ENCODE results near the gene TCERG1. TPM values are rescaled to one million over a fixed set of nuclear protein-coding genes. Genes with fewer than 3 reads are reported as not detected.
"Not testable (repeated sequence)": the region's sequence is repeated elsewhere in the genome, so short reads cannot be mapped to it uniquely, and the experiment has no call there.

The TCERG1 gene
- total RNA-seq, 1 donor from 2014 or later = 138 TPM

DNA sequence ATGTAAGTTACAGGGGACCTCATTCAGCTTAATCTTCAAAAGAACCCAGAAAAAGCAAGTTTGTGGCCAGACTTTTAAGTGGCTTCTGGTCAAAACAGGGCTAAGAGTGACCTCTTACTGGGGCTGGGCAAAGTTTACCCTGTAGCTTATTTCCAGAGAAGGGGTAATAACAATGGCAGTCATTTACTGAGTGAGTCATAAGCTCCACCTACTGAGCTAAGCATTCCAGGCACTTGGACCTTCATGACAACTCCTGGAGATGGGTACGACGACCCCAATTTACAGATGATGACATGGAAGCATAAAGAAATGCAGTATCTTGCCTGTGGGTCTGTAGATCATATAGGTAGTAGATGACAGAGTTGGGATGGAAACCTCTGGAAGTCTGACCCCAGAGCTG lies 73.6 kb downstream of the TCERG1 start:
- no peak for DNase-seq (ENCODE audit: low spot score)

DNA sequence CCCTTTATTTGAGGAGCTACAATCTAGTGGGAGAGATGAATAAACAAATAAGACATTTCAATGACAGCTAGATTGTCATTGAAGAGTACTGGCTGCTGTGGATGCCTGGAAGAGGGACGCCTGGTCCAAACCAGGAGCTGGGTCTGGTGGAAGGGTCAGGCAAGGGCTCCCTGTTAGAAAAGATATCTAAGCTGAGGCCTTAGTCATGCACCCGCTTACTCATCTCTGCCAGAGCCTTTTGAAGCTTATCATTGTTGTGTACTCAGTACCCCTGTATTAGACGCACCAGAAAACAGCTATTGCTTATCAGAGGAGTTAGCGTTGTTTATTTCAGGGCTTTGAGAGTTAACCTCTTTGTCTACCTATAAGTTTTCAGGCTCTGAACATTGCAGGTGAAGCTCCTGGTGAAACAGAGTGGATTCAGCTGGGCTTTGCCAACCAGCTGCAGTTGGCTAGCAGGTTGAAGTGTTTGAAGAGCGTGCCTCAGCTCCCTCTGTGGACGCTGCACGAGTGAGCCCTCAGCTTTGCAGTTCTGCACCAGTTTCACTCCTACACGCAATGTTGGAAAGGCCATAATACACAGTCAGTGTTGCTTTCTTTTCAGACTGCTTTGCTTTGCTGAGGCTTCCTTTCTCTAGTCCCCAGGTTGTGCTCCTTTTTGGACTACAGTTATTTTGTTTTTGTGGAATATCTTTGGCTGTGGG lies 74.4 kb downstream of the TCERG1 start:
- no peak for DNase-seq (ENCODE audit: low spot score)

GRCh38 chr5:146523698-146524097 lies 76.6 kb downstream of the TCERG1 start:
- no peak for DNase-seq (ENCODE audit: low spot score)

DNA sequence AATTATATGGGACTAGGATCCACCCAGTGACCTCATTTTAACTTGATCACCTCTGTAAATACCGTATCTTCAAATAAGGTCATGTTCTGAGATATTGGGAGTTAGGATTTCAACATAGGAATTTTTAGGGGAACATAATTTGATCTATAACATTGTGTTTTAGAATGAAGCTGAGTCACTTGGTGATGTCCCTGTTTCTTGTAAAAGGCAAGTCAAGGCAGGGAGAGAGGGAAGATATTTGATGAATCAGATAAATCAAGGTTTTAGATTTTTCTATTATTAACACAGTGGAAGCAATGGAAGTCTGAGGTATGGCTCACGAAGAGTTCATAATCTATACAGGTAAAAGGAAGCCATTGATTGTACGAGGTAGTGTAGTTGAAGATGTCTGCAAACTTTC lies 80.7 kb downstream of the TCERG1 start:
- DNase-seq (ENCODE audit: low spot score) = no peak

GRCh38 chr5:146528236-146528635 lies 81.1 kb downstream of the TCERG1 start:
- DNase-seq (ENCODE audit: low spot score) = no peak

DNA sequence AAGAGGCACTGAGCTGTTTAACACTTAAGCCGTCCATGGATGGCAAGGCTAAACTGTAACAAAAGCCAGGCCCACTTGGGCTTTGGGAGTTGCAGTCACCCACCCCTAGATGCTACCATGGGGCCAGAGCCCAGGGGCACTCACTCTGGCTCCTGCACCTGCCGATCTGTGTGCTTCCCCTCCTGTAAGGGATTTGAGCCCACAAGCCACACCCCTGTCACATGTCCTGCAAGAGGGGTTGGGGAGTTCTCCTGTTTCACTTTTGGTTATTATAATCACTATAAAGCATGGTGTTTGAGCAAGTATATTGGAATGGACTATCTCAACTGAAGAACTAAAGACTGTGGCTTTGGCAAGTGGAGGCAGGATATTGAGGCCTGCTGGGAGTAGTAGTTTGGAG lies 82.9 kb downstream of the TCERG1 start:
- no peak for DNase-seq (ENCODE audit: low spot score)

DNA sequence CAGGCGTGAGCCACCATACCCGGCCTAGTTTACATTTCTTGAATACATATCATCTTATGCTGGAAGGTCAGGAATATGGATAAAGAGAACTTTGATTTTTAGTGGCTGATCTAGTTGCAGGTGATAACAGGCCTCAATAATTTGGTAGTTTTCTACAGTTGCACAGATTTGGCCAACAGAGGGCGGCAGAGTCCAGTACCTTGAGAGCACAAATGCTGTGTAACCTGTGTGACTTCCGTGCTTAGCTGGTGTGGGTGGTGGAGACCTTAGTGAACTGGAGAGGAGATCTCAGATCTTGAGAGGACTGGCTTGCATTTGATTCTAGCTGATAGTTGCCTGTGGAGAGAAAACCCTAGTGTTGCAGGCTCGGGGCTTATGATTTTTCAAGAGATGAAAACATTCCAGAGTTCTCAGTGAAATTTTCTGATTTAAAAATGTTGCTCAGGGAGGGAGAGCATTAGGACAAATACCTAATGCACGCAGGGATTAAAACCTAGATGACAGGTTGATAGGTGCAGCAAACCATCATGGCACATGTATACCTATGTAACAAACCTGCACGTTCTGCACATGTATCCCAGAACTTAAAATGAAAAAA lies 86.2 kb downstream of the TCERG1 start:
- DNase-seq (ENCODE audit: low spot score) = peak; percentile 72

GRCh38 chr5:146533882-146534281 lies 86.7 kb downstream of the TCERG1 start:
- no peak for DNase-seq (ENCODE audit: low spot score)

GRCh38 chr5:146538432-146538831 lies 91.3 kb downstream of the TCERG1 start:
- DNase-seq (ENCODE audit: low spot score) = no peak

DNA sequence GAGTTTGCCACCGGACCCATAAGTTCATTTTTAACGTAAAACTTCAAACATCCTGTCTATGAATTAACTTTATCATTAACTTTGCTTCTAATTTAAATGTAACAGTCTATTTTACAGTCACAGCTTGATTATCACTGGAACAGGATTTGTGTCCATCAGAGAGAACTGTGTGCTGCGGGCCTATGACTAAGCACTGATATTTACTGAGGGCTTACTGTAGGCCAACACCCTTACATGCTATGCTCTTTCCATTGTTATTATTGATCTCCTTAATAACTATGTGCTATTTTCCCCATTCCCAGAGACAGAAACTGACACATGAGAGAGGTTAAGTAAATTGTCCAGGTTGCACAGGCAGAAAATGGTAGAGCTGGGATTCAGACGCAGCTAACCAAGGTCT lies 92.8 kb downstream of the TCERG1 start:
- DNase-seq (ENCODE audit: low spot score) = no peak

- no peak for DNase-seq (ENCODE audit: low spot score)
Measured at GRCh38 chr5:146540414-146540813, 93.3 kb downstream of the TCERG1 start.

DNA sequence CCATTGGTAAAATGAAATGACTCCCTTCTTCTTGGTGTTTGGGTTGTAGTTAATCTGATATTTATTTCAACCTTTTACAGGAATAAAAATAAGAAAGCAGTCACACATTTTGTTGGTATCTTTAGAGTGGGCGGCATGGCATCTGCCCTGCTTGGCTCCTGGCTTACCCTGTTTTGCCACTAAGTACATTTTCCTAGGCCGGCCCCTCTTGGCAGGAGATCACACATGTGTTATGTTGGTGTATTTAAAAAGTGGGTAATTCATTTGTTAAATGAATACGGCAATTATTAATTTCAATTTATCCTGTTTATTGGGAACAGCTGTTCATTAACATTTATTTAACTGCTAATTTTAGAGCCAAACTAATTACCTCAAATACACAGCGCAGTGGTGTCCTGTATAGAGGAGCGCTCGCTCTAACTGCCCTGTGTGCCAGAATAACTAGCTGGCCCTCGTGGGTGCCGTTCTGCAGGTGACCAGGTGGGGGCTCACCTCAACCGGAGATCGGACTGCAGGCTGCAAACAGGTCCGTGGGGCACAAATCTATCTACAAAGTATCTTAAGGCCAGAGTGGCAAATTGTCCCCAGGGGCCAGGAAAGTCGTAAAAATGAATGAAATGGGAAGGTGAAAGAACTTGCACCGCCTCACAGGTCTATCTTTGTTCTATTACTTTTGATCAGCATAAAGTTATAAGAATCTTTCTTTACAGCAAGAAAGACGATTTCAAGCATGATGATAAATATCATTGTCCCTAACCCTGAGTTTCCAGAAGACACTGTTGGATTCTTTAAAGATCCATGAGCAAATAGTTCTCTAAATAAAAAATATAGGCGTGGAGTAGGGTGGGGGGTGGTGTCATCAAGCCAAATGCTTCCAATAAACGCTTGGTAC lies 95.1 kb downstream of the TCERG1 start:
- DNase-seq (ENCODE audit: low spot score) = peak; percentile 83

GRCh38 chr5:146544232-146544631 lies 97.1 kb downstream of the TCERG1 start:
- no peak for DNase-seq (ENCODE audit: low spot score)

- DNase-seq (ENCODE audit: low spot score) = no peak
Measured at GRCh38 chr5:146548781-146549449, 101.8 kb downstream of the TCERG1 start.

DNA sequence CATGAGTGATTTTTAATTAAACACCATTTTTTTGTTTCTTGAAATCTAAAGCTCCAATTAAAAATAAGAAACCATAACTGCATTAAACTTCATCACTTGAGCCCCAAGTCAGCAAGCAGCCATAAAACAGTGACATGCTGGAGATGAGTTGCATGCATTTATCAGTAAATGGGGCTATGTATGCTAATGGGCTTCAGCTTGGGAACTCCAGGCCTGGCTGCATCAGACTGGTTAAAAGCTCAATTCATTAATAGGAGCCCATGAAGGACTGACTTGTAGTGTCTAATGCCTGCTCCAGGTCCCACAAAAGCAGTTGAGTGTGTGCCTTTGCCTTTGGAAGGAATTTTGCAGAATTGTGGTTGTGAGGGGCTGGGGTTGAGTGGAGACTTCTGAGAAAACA lies 102.5 kb downstream of the TCERG1 start:
- DNase-seq (ENCODE audit: low spot score) = no peak

- no peak for DNase-seq (ENCODE audit: low spot score)
Measured at GRCh38 chr5:146553446-146553845, 106.3 kb downstream of the TCERG1 start.

- not testable (repeated sequence) for DNase-seq (ENCODE audit: low spot score)
Measured at GRCh38 chr5:146556884-146557283, 109.8 kb downstream of the TCERG1 start.

DNA sequence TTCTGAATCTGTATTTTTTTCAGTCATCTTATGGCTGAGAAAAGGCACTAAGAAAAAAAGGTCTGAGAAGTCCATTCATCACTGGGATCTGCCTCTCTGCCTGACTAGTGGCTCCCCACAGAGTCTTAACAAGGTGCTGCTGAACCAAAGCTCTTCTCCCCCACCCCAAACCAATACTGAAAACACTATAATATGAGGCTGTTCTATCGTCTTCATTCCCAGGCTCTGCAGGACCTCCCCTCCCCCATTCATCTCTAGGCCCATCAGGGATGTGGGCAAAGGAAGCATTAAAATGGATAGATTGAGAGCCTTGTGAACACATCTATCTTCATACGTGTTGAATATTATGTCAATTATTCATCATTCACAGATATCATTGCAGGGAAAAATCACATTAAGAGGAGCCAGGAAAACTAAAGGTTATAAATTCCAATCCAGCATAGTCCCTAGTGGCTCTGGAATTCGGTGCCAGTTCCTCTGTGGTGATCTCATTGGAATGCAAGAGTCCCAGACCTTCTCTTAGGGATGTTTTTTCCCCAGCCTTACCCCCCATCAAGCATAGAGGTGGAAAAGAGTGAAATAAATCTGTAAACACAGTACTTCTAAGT lies 113.2 kb downstream of the TCERG1 start:
- no peak for DNase-seq (ENCODE audit: low spot score)
